GM12878 (cell line): ENCODE data around the gene GPR173. TPM values are rescaled to one million over a fixed set of nuclear protein-coding genes. Genes with fewer than 3 reads are reported as not detected.

Source experiments
- ATAC-seq: fragments of 200-7000 bp; cut with Tn5 transposase; 3 replicates; pipeline ENCODE4 v1.9.1; 2020; ENCODE audit warnings: mild to moderate bottlenecking, moderate library complexity
- BruUV-seq: library from RNA; stranded (reverse); fragments of 400-500 nt; replicated peaks from 2 replicates; lab custom pipeline; 2021; lab: Mats Ljungman, UMichigan
- CTCF ChIA-PET: fragments of 300-600 bp; sonication (Branson Sonifier 250); formaldehyde crosslinking; extraction: SDS; loops from one replicate; lab custom pipeline; 2021; ENCODE audit warnings: inconsistent platforms; lab: Yijun Ruan, JAX
- POLR2A ChIA-PET: fragments of 350-600 bp; formaldehyde crosslinking; extraction: SDS; loops from one replicate; lab custom pipeline; 2021; ENCODE audit warnings: inconsistent platforms; lab: Charles Lee
- RAD21 ChIA-PET: fragments of 300-600 bp; sonication (Branson Sonifier 250); formaldehyde crosslinking; loops from one replicate; lab custom pipeline; 2023; ENCODE audit warnings: antibody characterized with exemption; ENCODE audit not compliant: unreplicated experiment; lab: Charles Lee
- SMC1A ChIA-PET: fragments of 300-600 bp; sonication (Branson Sonifier 250); formaldehyde crosslinking; loops from one replicate; lab custom pipeline; 2023; ENCODE audit not compliant: unreplicated experiment, uncharacterized antibody; lab: Charles Lee
- DNase-seq: peaks from one replicate; pipeline ENCODE4 v3.0.0-alpha.2; 2011; ENCODE audit warnings: low read depth, low spot score
- FAIRE-seq: peaks from 3 replicates; lab custom pipeline; 2011; peaks lifted over from hg19 to GRCh38; lab: Jason Lieb, UNC
- H2AFZ ChIP-seq: 2 replicates; pipeline ENCODE4 v1.6.0; 2011; ENCODE audit warnings: low read depth, low read length, control low read depth; ENCODE audit not compliant: control insufficient read depth
- H3K27ac ChIP-seq: 2 replicates; pipeline ENCODE4 v1.5.1; 2011; ENCODE audit warnings: control low read depth; ENCODE audit not compliant: control insufficient read depth, insufficient read depth
- H3K27me3 ChIP-seq, 2 experiments: replicated peaks in 1 of 2; 2 replicates each; pipeline versions ENCODE4 v1.6.0 to v1.6.1; 2011; ENCODE audit warnings: low read length in 1 of 2; ENCODE audit not compliant: control insufficient read depth in 2 of 2, insufficient read depth in 2 of 2
- H3K36me3 ChIP-seq, 2 experiments: 2 replicates each; pipeline ENCODE4 v1.5.1; 2011; ENCODE audit warnings: low read length in 1 of 2; ENCODE audit not compliant: control insufficient read depth in 2 of 2, insufficient read depth in 2 of 2
- H3K4me1 ChIP-seq: 2 replicates; pipeline ENCODE4 v1.6.1; 2011; ENCODE audit warnings: mild to moderate bottlenecking, low read length, moderate library complexity, mixed read lengths; ENCODE audit not compliant: control insufficient read depth, insufficient read depth
- H3K4me2 ChIP-seq: 2 replicates; pipeline ENCODE4 v1.6.0; 2011; ENCODE audit warnings: control low read depth; ENCODE audit not compliant: control insufficient read depth, insufficient read depth
- H3K4me3 ChIP-seq: fragments of 200-600 bp; sonication (generic); 2 replicates; pipeline ENCODE4 v1.5.1; 2016
- H3K79me2 ChIP-seq: 2 replicates; pipeline ENCODE4 v1.6.0; 2011; ENCODE audit warnings: low read length; ENCODE audit not compliant: control insufficient read depth, insufficient read depth
- H3K9ac ChIP-seq: 2 replicates; pipeline ENCODE4 v1.8.0; 2011; ENCODE audit warnings: low read length, control low read depth, mixed read lengths; ENCODE audit not compliant: control insufficient read depth, insufficient read depth
- H3K9me3 ChIP-seq: replicated peaks from 3 replicates; pipeline ENCODE4 v1.5.1; 2011; ENCODE audit warnings: mild to moderate bottlenecking, low read length; ENCODE audit not compliant: control insufficient read depth, insufficient read depth
- H4K20me1 ChIP-seq: 2 replicates; pipeline ENCODE4 v1.6.0; 2011; ENCODE audit not compliant: control insufficient read depth, insufficient read depth
- BCL11A ChIP-seq: IDR thresholded peaks from 2 replicates; pipeline ENCODE4 v1.6.1; 2011; ENCODE audit warnings: low read depth, low read length
- BHLHE40 ChIP-seq, 2 experiments: fragments of 450-650 bp in 1 of 2; IDR thresholded peaks; 2 replicates each; pipeline ENCODE4 v1.6.1; 2011 to 2017; ENCODE audit warnings: low read depth in 2 of 2, borderline replicate concordance in 1 of 2, improper control_type of control experiment in 1 of 2, low read length in 1 of 2, mild to moderate bottlenecking in 1 of 2
- NFIC ChIP-seq: IDR thresholded peaks from 2 replicates; pipeline ENCODE4 v1.6.1; 2012; ENCODE audit warnings: low read depth, mild to moderate bottlenecking, inconsistent platforms, low read length, moderate library complexity
- SKIL ChIP-seq: fragments of 450-650 bp; IDR thresholded peaks from 2 replicates; pipeline ENCODE4 v1.6.1; 2017; ENCODE audit warnings: mild to moderate bottlenecking, low read depth, inconsistent platforms; ENCODE audit not compliant: poor library complexity, severe bottlenecking
- SUPT20H ChIP-seq: IDR thresholded peaks from 2 replicates; pipeline ENCODE4 v1.6.1; 2011; ENCODE audit warnings: low read depth, mild to moderate bottlenecking, low read length, moderate library complexity, borderline replicate concordance; ENCODE audit not compliant: control insufficient read depth
- ZNF24 ChIP-seq: fragments of 450-650 bp; IDR thresholded peaks from 2 replicates; pipeline ENCODE4 v1.6.1; 2017; ENCODE audit warnings: antibody characterized with exemption, mild to moderate bottlenecking
- ZNF622 ChIP-seq: fragments of 450-650 bp; IDR thresholded peaks from 2 replicates; pipeline ENCODE4 v1.6.1; 2017; ENCODE audit warnings: mild to moderate bottlenecking, inconsistent platforms
- WGBS: methylation state at CpG from one replicate; pipeline ENCODE4 v1.1.6; 2016; ENCODE audit warnings: low lambda C conversion rate; ENCODE audit not compliant: insufficient replicate concordance, insufficient coverage; ENCODE audit errors: missing lambda C conversion rate; 5-methylcytosine and 5-hydroxymethylcytosine counted together
- in situ Hi-C: fragments of 300-500 bp; cut with MboI; formaldehyde crosslinking; loops from 9 replicates; pipeline ENCODE4 v1.14.3; 2018; ENCODE audit warnings: mixed read lengths
- intact Hi-C: fragments of 100-400 bp; cut with micrococcal nuclease; formaldehyde crosslinking; loops from one replicate; pipeline ENCODE4 v1.14.2; 2022; ENCODE audit not compliant: unreplicated experiment
- polyA plus RNA-seq, 11 experiments: library from polyadenylated mRNA; depleted of rRNA in 4 of 11; unstranded in 6 of 11; stranded (reverse) in 5 of 11; fragments of >200 nt; fragmentation: Nextera tagmentation in 4 of 11; fragmentation: Illumina TruSeq in 1 of 11; extraction: Ambion mirVana in 4 of 11; extraction: Trizol in 1 of 11; gene quantifications; 1 replicate in 1 of 11; 2 replicates in 10 of 11; pipeline versions ENCODE4 v1.2.1 to v1.2.3, GENCODE V29; 2011 to 2016; ENCODE audit warnings: inconsistent platforms in 2 of 11, missing spikeins in 2 of 11, low read depth in 1 of 11
- total RNA-seq, 4 experiments: library from RNA; depleted of rRNA in 3 of 4; stranded (reverse); fragments of >200 nt in 3 of 4; fragmentation: Illumina TruSeq in 1 of 4; extraction: Trizol in 1 of 4; gene quantifications; 2 replicates each; pipeline versions ENCODE4 v1.2.1 to v1.2.3, GENCODE V29; 2013 to 2021
- TF ChIP-seq, protein P1 (sequence below): fragments of 450-650 bp; formaldehyde crosslinking; IDR thresholded peaks from 2 replicates; pipeline ENCODE4 v1.4.0; 2022; ENCODE audit warnings: mild to moderate bottlenecking, moderate library complexity
- TF ChIP-seq, protein P2 (sequence below): fragments of 450-650 bp; conservative IDR thresholded peaks from 2 replicates; pipeline ENCODE4 v1.6.1; 2017; ENCODE audit warnings: mild to moderate bottlenecking, moderate library complexity
- TF ChIP-seq, protein P3 (sequence below): fragments of 450-650 bp; IDR thresholded peaks from 2 replicates; pipeline ENCODE4 v1.6.1; 2017; ENCODE audit warnings: mild to moderate bottlenecking, moderate library complexity

GPR173 gene
- total and polyA plus RNA-seq, 10 of the 15 experiments (the other 5 are each of a cell fraction or from before 2014, with no cell fraction given), result 0.04 to 0.24 (median 0.12) TPM; not detected in 4

- ATAC-seq (no peak), FAIRE-seq (no peak), DNase-seq (no peak)
- Histone ChIP-seq H3K27ac (no peak overlapping the region), H3K9ac (no peak overlapping the region), H3K36me3 (no peaks in the 10 kb centered on the region), H3K79me2 (peaks cover 6% of the 10 kb centered on the region), H3K9me3 (no peaks in the 10 kb centered on the region), H3K27me3 (no peaks in the 10 kb centered on the region), H3K4me2 (no peak overlapping the region), H3K4me1 (no peaks in the 10 kb centered on the region), H4K20me1 (no peaks in the 10 kb centered on the region), H3K4me3 (no peak overlapping the region), H2AFZ (no peak overlapping the region)
- in situ Hi-C loops, result no loop called here
- POLR2A ChIA-PET, result no interaction called here
- WGBS, result 42% methylated on average over 1 of the region's 1 CpG
- RAD21 ChIA-PET, result no interaction called here
- intact Hi-C loops, result no loop called here
- SMC1A ChIA-PET, result no interaction called here
- CTCF ChIA-PET, result no interaction called here
- no TSS peak for BruUV-seq
- TF ChIP-seq NFIC, result no peak
- TF ChIP-seq, protein P1, sequence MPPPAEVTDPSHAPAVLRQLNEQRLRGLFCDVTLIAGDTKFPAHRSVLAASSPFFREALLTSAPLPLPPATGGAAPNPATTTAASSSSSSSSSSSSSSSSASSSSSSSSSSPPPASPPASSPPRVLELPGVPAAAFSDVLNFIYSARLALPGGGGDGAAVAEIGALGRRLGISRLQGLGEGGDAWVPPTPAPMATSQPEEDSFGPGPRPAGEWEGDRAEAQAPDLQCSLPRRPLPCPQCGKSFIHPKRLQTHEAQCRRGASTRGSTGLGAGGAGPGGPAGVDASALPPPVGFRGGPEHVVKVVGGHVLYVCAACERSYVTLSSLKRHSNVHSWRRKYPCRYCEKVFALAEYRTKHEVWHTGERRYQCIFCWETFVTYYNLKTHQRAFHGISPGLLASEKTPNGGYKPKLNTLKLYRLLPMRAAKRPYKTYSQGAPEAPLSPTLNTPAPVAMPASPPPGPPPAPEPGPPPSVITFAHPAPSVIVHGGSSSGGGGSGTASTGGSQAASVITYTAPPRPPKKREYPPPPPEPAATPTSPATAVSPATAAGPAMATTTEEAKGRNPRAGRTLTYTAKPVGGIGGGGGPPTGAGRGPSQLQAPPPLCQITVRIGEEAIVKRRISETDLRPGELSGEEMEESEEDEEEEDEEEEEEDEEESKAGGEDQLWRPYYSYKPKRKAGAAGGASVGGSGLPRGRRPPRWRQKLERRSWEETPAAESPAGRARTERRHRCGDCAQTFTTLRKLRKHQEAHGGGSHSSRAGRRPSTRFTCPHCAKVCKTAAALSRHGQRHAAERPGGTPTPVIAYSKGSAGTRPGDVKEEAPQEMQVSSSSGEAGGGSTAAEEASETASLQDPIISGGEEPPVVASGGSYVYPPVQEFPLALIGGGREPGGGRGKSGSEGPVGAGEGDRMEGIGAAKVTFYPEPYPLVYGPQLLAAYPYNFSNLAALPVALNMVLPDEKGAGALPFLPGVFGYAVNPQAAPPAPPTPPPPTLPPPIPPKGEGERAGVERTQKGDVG (CRISPR knock-in tag), result no peak
- no peak for TF ChIP-seq BCL11A
- TF ChIP-seq, protein P2, sequence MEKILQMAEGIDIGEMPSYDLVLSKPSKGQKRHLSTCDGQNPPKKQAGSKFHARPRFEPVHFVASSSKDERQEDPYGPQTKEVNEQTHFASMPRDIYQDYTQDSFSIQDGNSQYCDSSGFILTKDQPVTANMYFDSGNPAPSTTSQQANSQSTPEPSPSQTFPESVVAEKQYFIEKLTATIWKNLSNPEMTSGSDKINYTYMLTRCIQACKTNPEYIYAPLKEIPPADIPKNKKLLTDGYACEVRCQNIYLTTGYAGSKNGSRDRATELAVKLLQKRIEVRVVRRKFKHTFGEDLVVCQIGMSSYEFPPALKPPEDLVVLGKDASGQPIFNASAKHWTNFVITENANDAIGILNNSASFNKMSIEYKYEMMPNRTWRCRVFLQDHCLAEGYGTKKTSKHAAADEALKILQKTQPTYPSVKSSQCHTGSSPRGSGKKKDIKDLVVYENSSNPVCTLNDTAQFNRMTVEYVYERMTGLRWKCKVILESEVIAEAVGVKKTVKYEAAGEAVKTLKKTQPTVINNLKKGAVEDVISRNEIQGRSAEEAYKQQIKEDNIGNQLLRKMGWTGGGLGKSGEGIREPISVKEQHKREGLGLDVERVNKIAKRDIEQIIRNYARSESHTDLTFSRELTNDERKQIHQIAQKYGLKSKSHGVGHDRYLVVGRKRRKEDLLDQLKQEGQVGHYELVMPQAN, result no peak
- TF ChIP-seq, protein P3, sequence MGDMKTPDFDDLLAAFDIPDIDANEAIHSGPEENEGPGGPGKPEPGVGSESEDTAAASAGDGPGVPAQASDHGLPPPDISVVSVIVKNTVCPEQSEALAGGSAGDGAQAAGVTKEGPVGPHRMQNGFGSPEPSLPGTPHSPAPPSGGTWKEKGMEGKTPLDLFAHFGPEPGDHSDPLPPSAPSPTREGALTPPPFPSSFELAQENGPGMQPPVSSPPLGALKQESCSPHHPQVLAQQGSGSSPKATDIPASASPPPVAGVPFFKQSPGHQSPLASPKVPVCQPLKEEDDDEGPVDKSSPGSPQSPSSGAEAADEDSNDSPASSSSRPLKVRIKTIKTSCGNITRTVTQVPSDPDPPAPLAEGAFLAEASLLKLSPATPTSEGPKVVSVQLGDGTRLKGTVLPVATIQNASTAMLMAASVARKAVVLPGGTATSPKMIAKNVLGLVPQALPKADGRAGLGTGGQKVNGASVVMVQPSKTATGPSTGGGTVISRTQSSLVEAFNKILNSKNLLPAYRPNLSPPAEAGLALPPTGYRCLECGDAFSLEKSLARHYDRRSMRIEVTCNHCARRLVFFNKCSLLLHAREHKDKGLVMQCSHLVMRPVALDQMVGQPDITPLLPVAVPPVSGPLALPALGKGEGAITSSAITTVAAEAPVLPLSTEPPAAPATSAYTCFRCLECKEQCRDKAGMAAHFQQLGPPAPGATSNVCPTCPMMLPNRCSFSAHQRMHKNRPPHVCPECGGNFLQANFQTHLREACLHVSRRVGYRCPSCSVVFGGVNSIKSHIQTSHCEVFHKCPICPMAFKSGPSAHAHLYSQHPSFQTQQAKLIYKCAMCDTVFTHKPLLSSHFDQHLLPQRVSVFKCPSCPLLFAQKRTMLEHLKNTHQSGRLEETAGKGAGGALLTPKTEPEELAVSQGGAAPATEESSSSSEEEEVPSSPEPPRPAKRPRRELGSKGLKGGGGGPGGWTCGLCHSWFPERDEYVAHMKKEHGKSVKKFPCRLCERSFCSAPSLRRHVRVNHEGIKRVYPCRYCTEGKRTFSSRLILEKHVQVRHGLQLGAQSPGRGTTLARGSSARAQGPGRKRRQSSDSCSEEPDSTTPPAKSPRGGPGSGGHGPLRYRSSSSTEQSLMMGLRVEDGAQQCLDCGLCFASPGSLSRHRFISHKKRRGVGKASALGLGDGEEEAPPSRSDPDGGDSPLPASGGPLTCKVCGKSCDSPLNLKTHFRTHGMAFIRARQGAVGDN, result no peak
- no peak for TF ChIP-seq ZNF24
- TF ChIP-seq ZNF622, result no peak
- no peak for TF ChIP-seq SKIL
- no peak for TF ChIP-seq SUPT20H
- no peak for TF ChIP-seq BHLHE40 (IDR thresholded peaks at IDR 0.05; ENCODE audit: borderline replicate concordance in 1 of 2, low read depth in 2 of 2, low read length in 1 of 2)
Observed at GRCh38 chrX:53078943-53079342, 30.4 kb downstream of the GPR173 start.
